Kidney (tissue), 14 donors: ENCODE data around the gene CAPZA1. TPM values are rescaled to one million over a fixed set of nuclear protein-coding genes. Genes with fewer than 3 reads are reported as not detected.

Experiments used
- DNase-seq, 5 donors: peaks; one replicate each; pipeline ENCODE4 v3.0.0-alpha.2; 2013 to 2020
- FAIRE-seq: peaks from 2 replicates; lab custom pipeline; 2012; peaks lifted over from hg19 to GRCh38; lab: Jason Lieb, UNC
- H3K27ac ChIP-seq, 2 donors: one replicate each; pipeline ENCODE4 v1.7.0; 2013; ENCODE audit warnings: low read depth in 2 of 2, low read length in 2 of 2, inconsistent platforms in 1 of 2
- H3K27me3 ChIP-seq: one replicate; pipeline ENCODE4 v1.7.1; 2013; ENCODE audit warnings: low read length, inconsistent platforms; ENCODE audit not compliant: control insufficient read depth, insufficient read depth
- H3K36me3 ChIP-seq, 3 donors: one replicate each; pipeline versions ENCODE4 v1.7.0 to v1.7.1; 2013; ENCODE audit warnings: low read length in 3 of 3, control low read depth in 1 of 3, inconsistent platforms in 1 of 3; ENCODE audit not compliant: insufficient read depth in 3 of 3, control insufficient read depth in 2 of 3
- H3K4me1 ChIP-seq, 3 donors: one replicate each; pipeline versions ENCODE4 v1.7.0 to v1.7.1; 2013; ENCODE audit warnings: low read length in 3 of 3, inconsistent platforms in 1 of 3, low read depth in 1 of 3; ENCODE audit not compliant: control insufficient read depth in 2 of 3, insufficient read depth in 2 of 3
- H3K4me3 ChIP-seq, 3 donors: one replicate each; pipeline versions ENCODE4 v1.7.0 to v1.8.1; 2013; ENCODE audit warnings: low read length in 3 of 3, control low read depth in 1 of 3, inconsistent platforms in 1 of 3
- H3K9ac ChIP-seq, 3 donors: one replicate each; pipeline versions ENCODE4 v1.7.0 to v1.7.1; 2013; ENCODE audit warnings: low read length in 3 of 3, control low read depth in 1 of 3, inconsistent platforms in 1 of 3
- H3K9me3 ChIP-seq, 3 donors: one replicate each; pipeline versions ENCODE4 v1.7.0 to v1.7.1; 2013; ENCODE audit warnings: low read length in 3 of 3, control low read depth in 1 of 3, inconsistent platforms in 1 of 3; ENCODE audit not compliant: control insufficient read depth in 2 of 3, insufficient read depth in 1 of 3
- CTCF ChIP-seq: IDR thresholded peaks from 3 replicates; pipeline ENCODE4 v1.5.1; 2012; ENCODE audit warnings: mild to moderate bottlenecking, moderate library complexity, borderline replicate concordance; ENCODE audit not compliant: insufficient read depth; ENCODE audit errors: extremely low read depth
- intact Hi-C: fragments of 100-400 bp; cut with DNase I; formaldehyde crosslinking; loops from one replicate; pipeline ENCODE4 v1.11.1; 2022
- polyA plus RNA-seq: library from polyadenylated mRNA; stranded (reverse); fragments of 350-450 nt; fragmentation: Illumina TruSeq; extraction: RNeasy Lipid Tissue Mini Kit (QIAGEN cat#74804); gene quantifications from one replicate; pipeline ENCODE4 v1.2.3, GENCODE V29; 2014; ENCODE audit warnings: low read depth, low replicate concordance; ENCODE audit not compliant: insufficient read depth
- total RNA-seq: library from RNA; stranded (reverse); fragmentation: NEBNext Ultra II Directional; extraction: Animal tissue kit (Norgen Biotek cat#: 25700); gene quantifications from one replicate; pipeline ENCODE4 v1.2.1, GENCODE V29; 2021
- donor health status: control.
- donor health status: control.
- donor health status: control.
- donor health status: control.
- donor health status: control.
- donor health status: DM: yes; HTN: yes; CAD: no.
- donor health status: Normal renal cell carcinoma (clear cell type).

Gene CAPZA1
- total and polyA plus RNA-seq, 2 donors from 2014 or later = 40.3 to 98.7 TPM

- Histone ChIP-seq H3K27ac (no peak overlapping the region), H3K4me1 (peaks cover 0 to 8% (median 2%) of the 10 kb centered on the region in 3 donors), H3K9ac (no peak overlapping the region), H3K36me3 (no peaks in the 10 kb centered on the region), H3K4me3 (no peak overlapping the region), H3K27me3 (no peaks in the 10 kb centered on the region), H3K9me3 (no peaks in the 10 kb centered on the region)
- FAIRE-seq (no peak), DNase-seq (no peak)
- intact Hi-C loops = no loop called here
- TF ChIP-seq CTCF = no peak
Measured at GRCh38 chr1:112633628-112634027, 14.0 kb downstream of the CAPZA1 start.

- Histone ChIP-seq H3K4me3 (no peak overlapping the region), H3K9me3 (no peaks in the 10 kb centered on the region), H3K36me3 (no peaks in the 10 kb centered on the region), H3K27ac (no peak overlapping the region), H3K9ac (no peak overlapping the region), H3K27me3 (no peaks in the 10 kb centered on the region), H3K4me1 (peaks cover 0 to 8% (median 2%) of the 10 kb centered on the region in 3 donors)
- intact Hi-C loops = no loop called here
- DNase-seq (no peak), FAIRE-seq (no peak)
- no peak for TF ChIP-seq CTCF
Measured at GRCh38 chr1:112634367-112634766, 14.7 kb downstream of the CAPZA1 start.

- Histone ChIP-seq H3K27ac (no peak overlapping the region), H3K36me3 (no peaks in the 10 kb centered on the region), H3K27me3 (no peaks in the 10 kb centered on the region), H3K4me3 (no peak overlapping the region), H3K9ac (no peak overlapping the region), H3K4me1 (peaks cover 0 to 8% (median 2%) of the 10 kb centered on the region in 3 donors), H3K9me3 (no peaks in the 10 kb centered on the region)
- TF ChIP-seq CTCF = no peak
- DNase-seq = no peak
- intact Hi-C loops = no loop called here
- FAIRE-seq = no peak
Measured at GRCh38 chr1:112636056-112636455, 16.4 kb downstream of the CAPZA1 start.
